Middle frontal gyrus (tissue), 1 donor: ENCODE results near the gene PPARGC1A.
A peak's percentile ranks its signal among the peaks of the same experiment; 100 is the strongest.

Source experiments
- DNase-seq: peaks from one replicate; pipeline ENCODE4 v3.0.0-alpha.2; 2015; ENCODE audit warnings: low spot score; ENCODE audit errors: extremely low spot score

Gene PPARGC1A

GRCh38 chr4:23775694-23776093, 114.2 kb downstream of the PPARGC1A start:
- DNase-seq = no peak

GRCh38 chr4:23774909-23775308, 114.9 kb downstream of the PPARGC1A start:
- no peak for DNase-seq

GRCh38 chr4:23773884-23774636, 115.8 kb downstream of the PPARGC1A start:
- no peak for DNase-seq

GRCh38 chr4:23770011-23770410, 119.8 kb downstream of the PPARGC1A start:
- DNase-seq = peak; percentile 58

GRCh38 chr4:23769406-23769805, 120.4 kb downstream of the PPARGC1A start:
- no peak for DNase-seq

- DNase-seq = no peak
Measured at GRCh38 chr4:23768541-23768940, 121.3 kb downstream of the PPARGC1A start.

- DNase-seq = no peak
Measured at GRCh38 chr4:23766344-23766743, 123.5 kb downstream of the PPARGC1A start.

GRCh38 chr4:23763559-23763958, 126.3 kb downstream of the PPARGC1A start:
- DNase-seq = no peak

- DNase-seq = no peak
Measured at GRCh38 chr4:23762551-23762950, 127.3 kb downstream of the PPARGC1A start.

GRCh38 chr4:23759066-23759465, 130.8 kb downstream of the PPARGC1A start:
- DNase-seq = no peak

- DNase-seq = no peak
Measured at GRCh38 chr4:23754688-23755087, 135.2 kb downstream of the PPARGC1A start.

- DNase-seq = no peak
Measured at GRCh38 chr4:23750125-23750524, 139.7 kb downstream of the PPARGC1A start.

- DNase-seq = no peak
Measured at GRCh38 chr4:23747281-23747735, 142.5 kb downstream of the PPARGC1A start.

- DNase-seq = no peak
Measured at GRCh38 chr4:23746672-23747071, 143.2 kb downstream of the PPARGC1A start.

- no peak for DNase-seq
Measured at GRCh38 chr4:23746027-23746426, 143.8 kb downstream of the PPARGC1A start.

GRCh38 chr4:23745377-23745776, 144.5 kb downstream of the PPARGC1A start:
- DNase-seq = no peak
